Middle frontal gyrus (tissue), 1 donor: ENCODE data around the gene PXDN.
"Not testable (repeated sequence)": the region's sequence is repeated elsewhere in the genome, so short reads cannot be mapped to it uniquely, and the experiment has no call there.

Experiments
- DNase-seq: peaks from one replicate; pipeline ENCODE4 v3.0.0-alpha.2; 2015; ENCODE audit warnings: low spot score; ENCODE audit errors: extremely low spot score

Gene PXDN

DNA sequence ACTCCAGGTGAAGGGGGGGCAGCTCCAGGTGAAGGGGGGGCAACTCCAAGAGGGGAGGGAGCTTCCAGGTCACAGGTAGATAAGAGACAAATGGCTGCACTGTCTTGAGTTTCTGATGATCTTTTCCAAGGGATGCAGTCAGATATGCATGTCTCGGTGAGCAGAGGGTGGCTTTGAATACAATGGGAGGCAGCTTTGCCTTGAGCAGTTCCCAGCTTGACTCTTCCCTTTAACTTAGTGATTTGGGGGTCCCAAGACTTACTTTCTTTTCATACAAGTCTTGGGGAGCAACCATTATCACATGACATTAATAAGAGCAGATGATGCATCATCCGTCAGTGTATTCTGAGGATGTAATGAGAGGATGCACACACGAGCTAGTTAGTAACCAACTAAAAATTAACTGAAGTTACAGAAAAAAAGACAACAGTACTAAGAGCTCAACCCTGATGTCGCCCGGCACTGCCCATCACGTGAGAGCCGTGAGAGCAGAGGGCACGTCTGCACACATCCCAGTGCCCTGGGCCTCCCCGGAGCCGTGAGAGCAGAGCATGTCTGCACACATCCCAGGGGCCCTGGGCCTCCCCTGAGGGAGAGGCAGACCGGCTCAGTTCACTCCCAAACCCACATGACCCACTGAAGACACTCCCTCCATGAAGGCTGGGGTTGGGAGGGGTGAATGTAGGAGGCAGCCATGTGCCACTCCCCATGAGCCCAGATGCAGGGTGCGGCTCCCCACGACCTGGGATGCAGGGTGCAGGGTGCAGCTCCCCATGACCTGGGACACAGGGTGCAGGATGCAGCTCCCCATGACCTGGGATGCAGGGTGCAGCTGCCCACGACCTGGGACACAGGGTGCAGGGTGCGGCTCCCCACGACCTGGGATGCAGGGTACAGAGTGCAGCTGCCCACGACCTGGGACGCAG is 39.4 kb downstream of the PXDN start:
- DNase-seq: no peak

DNA sequence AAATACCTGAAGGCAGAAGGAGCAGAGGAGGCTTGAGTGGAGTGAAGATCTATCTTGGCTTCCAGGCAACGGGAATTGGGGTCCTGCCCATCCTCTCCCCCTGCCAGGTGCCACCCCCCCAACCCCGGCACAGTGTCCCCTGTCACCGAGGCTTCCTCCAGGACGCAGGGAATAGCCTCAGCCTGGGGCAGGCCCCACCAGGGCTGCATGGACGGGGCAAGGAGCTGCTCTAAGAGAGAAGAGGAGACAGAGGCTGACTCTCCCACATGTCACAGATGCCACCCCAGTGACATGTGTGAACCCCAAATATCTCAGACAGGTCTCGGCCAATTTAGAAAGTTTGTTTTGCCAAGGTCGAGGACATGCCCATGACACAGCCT is 42.1 kb downstream of the PXDN start:
- no peak for DNase-seq

DNA sequence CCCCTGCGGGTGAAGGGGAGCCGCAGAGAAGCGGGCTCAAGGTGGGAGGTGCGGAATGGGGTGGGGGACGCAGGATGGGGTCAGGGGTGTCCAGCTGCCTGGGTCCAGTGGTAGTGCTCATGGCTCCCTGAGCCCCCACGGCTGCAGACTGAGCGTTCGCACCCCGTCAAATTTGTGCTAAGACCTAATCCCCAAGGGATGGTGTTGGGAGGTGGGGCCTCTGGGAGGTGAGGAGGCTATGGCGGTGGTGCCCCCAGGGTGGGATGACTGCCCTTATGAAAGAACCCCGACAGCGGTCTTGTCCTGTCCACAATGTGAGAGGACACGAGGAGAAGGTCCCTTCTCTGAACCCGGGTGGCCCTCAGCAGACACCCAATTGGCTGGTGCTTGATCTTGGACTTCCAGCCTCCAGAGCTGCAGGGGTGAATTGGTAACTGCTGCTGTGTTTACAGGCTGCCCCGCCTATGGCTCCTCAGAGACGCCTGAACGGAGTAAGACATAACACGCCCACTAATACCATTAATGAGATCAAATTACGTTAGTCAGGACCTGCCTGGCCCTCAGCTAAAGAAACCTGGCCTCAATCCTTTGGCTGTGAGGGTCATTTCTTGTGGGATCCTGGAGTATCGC is 42.6 kb downstream of the PXDN start:
- DNase-seq: no peak

DNA sequence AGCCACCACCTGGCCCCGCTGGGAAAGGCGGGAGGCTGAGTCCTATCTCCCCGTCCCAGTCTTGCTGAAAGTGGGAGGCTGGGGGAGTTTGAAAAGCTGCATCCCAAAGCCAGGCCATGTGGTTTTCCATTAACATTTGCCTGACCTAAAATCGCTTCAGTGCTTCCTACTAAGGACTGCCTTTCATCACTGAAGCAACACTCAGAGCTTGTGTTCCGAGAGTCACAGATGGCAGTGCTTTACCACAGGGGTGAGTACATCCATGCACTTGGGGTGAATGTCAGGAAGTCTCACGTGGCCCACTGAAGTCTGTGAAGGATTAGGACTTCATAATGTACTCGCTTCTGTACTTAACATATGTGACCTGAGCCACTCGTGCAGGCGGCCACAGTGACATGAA is 43.3 kb downstream of the PXDN start:
- no peak for DNase-seq

DNA sequence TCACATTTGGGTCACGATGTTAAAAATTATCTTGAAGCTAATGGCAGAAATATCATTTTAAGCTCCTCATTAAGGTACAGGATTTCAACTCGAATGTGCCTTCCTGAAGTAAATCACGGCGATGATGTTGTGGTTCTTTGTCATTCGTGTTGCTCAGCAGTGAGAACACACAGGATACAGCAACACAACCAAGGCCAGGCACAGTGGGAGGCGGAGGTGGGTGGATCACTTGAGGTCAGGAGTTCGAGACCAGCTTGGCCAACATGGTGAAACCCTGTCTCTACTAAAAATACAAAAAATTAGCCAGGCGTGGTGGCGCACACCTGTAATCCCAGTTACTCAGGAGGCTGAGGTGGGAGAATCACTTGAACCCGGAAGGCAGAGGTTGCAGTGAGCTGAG is 43.9 kb downstream of the PXDN start:
- not testable (repeated sequence) for DNase-seq

DNA sequence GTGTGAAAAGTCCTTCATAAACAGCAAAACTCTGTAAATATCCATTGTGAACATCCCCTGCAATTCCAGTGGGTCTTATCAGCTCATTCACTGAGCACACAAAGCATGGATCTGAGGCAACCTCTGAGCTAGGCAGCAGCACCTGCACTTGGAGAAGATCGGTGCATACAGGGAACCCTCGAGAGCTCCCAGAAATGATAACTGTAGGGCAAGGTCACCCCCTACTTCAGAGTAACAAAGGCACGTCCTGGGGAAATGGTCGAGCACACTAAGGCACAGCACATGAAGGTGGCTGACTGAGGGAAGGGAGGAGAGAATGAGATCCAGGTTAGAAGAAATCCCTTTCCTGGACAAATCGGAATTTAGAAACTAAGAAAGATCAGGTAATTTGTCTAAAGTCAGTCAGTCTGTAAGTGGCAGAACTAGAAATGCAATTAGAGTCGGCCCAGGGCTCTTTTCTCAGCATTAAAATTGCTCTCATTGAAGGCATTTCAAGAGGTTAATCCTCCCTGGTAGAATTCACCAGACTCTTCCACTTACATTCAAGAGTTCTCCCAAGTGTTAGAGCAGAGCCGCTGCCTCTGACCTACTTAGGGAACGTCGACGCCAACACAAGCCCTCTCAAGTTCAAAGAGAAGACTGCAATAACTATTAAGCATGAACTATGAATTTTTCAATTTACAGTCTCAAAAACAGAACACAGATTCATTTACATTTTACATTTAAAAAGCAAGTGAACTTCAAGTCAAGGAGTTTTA is 45.9 kb downstream of the PXDN start:
- no peak for DNase-seq

DNA sequence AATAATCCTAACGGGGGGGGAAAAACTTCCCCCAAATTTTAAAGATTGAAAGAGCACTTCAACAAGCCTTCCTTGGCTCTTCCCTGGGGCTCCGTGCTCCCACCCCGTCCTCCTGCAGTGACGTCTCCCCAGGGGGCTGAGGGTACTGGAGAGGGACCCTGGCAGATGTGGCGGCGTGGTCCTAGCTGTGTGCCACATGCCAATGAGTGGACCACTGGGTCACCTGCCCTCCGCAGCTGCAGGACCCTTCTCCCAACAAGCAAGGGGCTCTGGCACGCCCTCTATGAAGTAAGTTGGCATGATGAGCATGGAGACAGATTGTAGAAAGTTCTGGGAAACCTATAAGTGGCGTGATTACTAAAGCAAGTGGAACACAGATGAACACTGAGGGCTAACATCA is 46.7 kb downstream of the PXDN start:
- DNase-seq: no peak

DNA sequence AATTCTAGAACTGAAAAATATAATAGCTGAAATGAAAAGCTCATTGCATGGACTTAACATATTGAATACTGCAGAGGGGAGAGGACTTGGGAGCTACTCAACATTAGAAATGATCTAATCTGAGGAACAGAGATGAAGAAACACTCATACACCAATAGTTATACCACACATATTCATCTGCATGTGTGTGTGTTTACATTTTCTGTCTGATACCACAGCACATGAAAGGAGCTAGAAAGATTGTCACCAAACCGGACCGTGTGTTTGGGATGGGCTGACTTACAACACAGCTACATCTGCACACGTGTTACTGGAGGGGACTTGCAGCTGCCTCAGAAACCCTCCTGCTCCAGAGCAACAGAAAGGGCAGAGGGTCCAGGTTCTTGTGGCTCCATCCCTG is 47.8 kb downstream of the PXDN start:
- DNase-seq: no peak

DNA sequence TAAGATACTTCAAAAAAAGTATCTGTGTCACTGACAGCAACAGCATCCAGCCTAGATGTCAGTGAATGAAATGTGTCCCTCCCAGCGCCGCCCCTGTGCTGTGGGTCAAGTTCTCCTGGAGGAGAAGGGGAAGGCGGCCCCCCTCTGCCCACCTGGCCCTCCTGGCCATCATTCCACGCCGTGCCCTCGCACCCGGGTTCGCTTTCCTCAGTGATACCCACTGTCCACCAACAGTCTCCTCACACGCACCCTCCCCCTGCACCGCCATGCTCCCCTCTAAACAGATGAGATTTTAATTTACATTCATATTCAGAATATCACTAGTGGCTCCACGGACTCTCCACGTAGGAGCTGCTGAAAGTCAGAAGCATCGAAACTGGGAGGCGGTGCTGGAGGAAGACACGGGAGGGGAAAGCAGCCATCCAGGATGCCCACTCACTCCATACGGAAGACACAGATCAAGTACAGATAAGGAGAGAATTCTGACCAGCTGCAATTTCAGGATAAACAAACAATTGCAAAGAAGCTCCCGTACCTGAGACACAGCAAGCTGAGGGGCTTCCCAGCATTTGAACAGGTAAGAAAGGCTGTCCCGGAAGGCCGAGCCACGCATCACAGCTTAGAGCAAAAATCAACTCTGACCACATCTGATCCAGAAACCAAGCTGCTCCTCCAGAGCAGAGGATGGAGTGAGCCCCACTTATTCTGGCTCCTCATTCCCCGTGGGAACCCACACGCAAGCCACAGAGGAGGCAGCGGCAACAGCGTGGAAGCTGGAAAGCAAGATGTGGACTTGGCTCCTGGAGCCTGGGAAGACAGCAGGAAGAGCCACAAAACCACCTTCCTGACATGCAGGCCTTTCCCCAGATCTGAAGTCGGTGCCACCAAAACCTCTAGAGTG is 49.7 kb downstream of the PXDN start:
- no peak for DNase-seq

DNA sequence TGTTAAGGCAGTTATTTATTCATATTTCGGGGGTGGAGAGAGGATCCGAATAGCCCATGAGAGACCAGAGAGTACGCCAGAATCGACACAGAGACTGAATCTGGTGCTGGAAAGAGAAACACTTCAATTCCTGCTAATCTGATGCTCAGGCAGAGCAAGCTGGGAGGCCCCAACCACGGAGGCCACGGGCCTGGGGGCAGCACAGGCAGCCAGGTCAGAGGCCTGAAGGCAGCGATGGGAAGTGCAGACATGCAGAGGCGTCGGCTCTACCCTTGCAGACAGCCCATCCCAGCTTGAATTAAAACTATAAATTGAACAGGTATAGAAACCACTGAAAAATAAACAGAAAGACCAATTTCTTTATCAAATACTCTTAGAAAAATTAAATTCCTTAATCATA is 50.6 kb downstream of the PXDN start:
- no peak for DNase-seq

DNA sequence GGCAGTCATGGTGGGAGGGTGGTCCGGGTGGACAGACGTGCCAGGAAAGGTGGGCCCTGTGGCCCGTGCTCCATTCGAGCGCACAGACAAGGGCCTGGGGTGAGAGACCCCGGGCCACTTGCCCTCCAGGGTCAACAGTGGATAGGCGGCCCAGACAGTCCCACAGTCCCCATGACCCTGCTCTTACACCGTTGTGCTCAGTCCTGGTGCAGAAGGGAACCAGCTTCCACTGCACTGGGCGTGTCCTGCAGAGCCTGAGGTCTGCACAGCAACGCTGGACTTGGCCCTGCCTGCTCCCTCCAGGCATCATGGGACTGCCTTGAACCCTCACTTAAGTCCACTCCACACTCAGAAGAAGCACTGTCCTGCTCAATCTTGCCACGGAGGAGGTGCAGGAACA is 52.0 kb downstream of the PXDN start:
- no peak for DNase-seq

DNA sequence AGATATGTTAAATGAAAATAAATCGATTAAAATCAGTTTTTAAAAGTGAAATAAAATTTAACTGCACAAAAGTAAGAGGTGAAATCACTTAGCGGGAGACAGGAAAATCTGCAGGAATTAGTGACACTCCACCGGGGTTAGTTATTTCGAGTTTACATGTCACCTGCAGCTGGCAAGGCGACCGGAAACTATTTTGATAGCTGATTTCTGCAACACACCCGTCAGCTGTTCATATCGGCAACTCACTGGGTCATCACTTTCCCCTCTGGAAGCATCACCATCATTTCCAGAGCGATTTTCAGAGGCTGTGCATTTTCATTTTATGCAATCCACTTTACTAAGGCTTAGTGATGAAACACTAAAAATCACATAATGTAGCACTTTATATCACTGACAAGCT is 52.9 kb downstream of the PXDN start:
- no peak for DNase-seq

DNA sequence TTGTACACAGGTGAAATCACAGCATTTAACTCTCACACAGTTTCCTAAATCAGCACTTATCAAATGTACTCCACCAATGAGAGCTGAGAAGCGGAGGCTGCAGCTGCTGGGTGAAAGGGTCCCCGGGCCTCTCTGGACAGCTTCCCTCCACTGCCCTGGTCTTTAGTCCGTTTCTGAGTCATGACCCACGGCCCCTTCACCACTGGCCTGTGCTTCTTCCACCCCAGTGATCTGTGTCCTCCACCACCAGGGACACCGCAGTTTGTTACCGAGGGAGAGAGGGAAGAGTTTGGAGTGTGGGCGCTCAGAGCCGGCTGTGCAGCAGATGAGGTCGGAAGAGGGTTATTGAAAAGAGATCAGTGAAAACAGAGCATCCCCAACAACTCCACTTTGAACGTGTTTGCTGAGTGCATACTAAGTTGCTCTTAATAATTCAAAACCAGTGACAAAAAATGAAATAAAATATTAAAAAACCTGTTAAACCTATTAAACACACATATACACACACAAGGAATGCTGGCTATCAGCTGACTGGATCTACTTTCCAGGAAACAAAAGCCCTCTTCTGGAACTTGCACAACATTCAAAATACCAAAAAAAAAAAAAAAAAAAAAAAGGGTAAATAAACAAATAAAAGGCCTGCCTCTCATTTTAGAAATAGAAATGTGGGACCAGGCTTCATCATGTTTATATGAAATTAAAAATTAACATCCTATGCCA is 54.1 kb downstream of the PXDN start:
- no peak for DNase-seq

DNA sequence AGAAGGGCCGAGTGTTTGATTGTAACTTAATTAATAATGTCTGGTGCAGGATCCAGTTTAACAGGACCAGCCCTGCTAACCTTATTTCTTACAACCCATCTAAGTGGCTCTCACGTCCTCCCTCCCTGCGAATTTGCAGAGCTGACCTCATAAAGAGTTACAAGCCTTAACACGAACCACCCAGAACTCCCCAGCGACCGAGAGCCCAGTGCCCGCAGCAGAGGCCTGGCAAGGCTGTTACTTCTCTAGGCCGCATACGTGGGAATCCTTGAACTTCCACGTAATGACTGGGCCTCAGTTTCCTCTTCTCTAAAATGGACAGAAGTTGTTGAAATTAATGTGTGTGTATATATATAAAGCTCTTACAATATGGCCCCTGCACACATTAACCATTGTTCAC is 55.5 kb downstream of the PXDN start:
- no peak for DNase-seq

DNA sequence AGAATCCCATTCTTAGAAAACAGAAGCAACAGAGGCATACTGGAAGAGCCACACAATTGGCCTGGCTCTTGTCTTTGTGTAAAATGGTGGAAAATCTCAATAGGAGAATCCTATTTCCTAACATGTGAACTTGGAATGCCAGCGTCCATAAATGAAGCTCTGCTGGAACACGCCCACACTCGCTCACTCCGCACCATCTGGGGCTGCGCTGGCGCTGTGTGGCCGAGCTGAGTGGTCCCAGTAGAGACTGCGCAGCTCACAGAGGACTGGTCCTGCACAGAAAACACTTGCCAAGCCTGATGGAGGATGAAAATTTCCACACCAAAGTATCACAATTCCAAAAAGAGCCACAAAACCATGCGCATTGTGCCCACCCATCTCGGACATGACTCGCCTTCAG is 56.2 kb downstream of the PXDN start:
- peak; percentile 15 for DNase-seq

DNA sequence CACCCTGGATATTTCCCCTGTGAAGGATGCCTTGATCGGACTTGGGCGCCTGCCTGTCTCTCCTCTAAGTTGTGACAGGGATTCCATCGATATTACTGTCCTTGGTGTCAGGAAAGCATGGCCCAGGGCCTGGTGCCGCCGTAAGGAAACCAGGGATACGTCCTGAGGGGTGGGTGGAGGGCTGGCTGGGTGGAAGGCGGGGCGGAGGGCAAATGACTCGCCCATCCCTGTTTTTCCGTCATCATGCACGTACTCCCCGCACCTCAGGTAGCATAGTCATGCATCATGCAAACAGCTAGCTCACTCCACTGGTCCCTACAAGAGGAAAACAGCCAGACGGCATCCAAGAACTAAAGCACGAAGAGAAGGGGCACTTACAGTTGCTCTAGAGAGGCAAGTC is 57.1 kb downstream of the PXDN start:
- no peak for DNase-seq

DNA sequence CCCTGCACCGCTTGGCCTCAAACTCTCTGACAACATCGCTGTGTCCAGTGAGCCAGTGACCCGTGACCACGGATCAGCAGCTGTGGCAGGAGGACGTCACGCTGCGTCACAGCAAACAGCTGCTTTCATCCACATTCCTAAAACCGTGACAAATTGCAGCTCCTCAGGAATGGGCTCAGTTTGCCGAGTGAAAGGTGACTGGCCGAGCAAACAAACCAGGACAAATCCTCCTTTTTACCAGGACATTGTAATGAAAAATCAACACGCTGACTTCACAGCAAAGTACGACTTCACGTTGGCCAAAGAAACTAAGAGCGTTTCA is 57.6 kb downstream of the PXDN start:
- DNase-seq: no peak

DNA sequence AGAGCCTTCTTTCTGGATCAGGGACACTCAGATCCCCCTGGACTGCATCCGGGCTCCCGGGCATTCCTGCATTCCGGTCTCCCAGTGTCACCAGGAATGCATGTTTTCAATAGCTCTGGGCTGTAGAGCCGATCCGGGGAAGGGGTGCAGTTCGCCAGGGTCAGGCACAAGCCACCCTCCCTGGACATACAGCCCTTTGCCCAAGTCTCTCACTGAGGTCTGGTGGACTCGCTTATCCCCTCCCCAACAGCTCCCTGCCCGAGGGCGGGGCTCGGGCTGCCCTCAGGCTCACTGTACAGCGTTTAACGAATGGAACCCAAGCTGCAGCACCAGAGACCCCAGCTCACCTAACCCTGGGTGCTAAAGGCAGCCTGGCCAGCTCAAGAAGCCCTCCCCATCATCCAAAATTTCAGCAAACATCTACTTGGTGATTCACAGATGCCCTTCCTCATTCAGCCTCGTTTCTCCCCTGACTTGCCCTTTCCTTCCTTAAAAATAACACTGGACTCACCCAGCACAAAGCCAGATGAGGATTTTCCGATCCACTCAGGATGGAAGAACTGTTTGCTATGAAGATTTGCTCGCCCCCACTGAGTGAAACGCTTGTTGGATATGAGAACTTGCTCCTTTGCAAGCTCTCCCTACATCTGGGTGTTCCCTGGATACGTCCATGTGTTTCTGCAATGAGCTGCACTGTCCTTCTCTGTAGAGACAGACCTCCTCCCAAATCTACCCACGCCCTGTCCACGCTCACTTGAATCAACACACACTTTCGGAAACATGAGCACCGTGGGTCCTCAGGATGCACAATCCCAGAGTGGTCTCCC is 58.1 kb downstream of the PXDN start:
- no peak for DNase-seq

DNA sequence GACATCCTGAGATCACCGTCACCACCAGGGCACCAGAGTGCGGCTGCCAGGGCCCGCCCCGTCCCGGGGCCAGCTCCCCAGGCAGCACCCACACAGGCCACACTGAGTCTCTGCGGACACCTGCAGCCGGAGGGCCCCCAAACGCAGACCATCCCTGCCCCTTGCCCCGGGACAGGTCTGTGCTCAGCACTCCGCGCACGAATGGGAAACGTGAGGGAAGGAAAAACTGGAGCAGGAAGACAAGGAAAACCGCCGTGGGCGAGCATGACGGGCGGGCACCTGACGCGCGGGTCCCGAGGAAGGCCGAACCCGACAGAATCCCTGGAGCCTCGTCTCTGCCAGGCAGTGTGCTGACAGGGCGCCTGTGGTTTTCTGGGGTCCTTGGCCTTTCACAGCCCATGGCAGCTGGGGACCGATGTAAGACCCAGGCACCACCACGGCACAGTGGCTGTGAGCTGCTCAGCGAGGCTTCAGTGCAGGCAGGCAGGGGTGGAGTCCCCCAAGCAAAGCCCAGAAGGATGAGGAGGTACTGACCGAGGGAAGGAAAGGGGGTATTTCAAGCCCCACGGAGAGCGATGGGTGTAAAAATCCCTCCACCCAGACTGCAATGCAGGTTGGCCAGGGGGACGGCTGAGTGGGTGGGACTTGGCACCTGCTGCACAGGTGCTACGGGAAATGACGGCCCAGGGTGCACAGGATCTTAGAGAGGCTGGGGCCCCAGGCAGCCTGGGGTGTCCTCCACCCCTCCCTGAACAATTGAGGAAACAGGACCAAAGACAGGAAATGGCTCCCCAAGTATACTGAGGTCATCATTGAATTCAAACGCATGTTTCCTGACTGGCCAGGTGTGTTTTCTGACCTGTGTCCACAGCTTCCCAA is 59.0 kb downstream of the PXDN start:
- DNase-seq: no peak
